SIG-M5 (cell line): Measurements from ENCODE around the gene TMEM100.

Experiments used
- DNase-seq: peaks from one replicate; lab custom pipeline; 2025; lab: John Stamatoyannopoulos, UW

Gene TMEM100

DNA sequence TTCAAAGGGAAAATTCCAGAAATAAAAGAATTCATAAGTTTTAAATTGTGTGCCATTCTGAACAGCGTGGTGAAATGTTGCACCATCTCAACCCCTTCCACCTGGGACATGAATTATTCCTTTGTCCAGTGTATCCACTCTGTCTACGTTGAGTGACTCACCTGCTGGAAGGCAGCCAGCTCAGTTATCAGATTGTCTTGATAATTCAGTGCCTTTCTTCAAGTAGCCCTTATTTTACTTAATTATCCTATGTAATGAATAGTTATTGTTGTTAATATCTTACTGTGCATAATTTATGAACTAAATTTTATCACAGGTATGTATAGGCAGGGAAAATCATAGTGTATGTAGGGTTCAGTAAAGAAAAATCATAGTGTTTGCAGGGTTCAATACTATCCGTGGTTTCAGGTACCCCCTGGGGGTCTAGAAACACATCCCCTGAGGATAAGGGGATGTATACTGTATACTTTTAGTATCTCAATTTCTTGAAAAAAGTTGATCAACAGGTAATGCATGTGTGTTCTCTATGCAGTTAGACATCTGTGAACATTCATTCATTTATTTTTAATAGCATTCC is 20.5 kb upstream of the TMEM100 start:
- DNase-seq: no peak

DNA sequence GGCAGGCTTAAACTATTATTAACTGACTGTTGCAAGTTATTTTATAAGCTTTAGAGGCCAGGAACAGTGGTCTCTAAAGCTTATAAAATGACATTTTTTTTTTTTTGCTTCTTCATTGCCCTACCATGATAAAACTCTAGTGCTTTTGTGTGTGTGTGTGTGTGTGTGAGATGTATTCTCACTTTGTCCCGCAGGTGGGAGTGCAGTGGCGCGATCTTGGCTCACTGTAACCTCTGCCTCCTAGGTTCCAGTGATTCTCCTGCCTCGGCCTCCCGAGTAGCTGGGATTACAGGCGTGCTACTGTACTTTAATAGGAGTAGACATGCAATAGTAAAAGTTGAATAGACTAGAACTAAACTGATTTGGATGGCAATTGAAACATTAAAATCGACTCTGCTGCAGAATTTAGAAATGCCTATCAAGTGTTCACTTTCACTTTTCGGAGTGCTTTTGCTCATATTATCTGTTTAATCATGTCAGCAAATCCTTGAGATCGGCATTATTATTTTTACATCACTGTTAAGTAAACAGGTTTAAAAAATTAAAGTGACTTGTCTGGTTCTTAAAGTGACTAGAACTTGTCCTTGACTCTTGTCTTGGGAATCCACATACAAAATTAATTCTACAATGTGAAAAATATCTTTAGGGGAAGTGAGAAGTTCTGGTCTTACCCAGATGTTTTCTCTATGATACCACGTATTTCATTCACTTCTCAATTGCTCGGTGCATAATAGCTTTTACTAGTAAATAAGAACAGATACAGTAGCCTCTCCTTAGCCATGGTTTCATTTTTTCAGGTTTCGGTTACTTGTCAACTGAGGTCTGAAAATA is 19.8 kb upstream of the TMEM100 start:
- no peak for DNase-seq

GRCh38 chr17:55741356-55741700 is 18.7 kb upstream of the TMEM100 start:
- DNase-seq: no peak

GRCh38 chr17:55740511-55741355 is 18.1 kb upstream of the TMEM100 start:
- no peak for DNase-seq

GRCh38 chr17:55737976-55738501 is 15.4 kb upstream of the TMEM100 start:
- no peak for DNase-seq

DNA sequence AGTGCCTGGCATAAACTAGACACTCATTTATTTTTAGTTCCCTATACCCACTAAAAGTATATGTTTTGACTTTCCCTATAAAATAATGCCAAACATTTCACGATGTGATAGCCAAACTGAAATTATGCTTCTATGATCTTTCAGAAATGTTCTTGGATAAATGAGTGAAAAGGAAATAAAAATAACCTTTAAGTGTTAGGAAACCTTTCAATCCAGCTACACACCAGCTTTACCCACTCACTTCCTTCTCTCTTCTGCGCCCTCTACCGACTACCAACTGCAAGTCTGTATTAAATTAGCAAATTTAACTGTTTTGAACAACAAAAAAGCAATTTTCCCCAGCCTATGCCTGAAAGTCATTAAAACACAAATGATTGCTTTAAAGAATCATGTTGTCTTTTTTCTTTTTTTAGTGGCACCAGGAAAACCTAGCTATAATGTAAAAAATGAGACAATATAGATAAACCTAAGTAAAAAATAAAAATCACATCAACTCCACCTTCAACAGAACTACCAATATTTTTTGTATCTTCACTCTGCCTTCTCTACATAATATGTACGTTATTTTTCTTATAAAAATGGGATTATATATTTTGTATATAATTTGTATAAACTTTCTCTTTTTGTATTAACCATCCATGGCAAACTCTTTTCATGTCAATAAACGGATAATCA is 13.2 kb upstream of the TMEM100 start:
- DNase-seq: no peak

- DNase-seq: no peak
Measured at GRCh38 chr17:55734128-55734781, 11.6 kb upstream of the TMEM100 start.

DNA sequence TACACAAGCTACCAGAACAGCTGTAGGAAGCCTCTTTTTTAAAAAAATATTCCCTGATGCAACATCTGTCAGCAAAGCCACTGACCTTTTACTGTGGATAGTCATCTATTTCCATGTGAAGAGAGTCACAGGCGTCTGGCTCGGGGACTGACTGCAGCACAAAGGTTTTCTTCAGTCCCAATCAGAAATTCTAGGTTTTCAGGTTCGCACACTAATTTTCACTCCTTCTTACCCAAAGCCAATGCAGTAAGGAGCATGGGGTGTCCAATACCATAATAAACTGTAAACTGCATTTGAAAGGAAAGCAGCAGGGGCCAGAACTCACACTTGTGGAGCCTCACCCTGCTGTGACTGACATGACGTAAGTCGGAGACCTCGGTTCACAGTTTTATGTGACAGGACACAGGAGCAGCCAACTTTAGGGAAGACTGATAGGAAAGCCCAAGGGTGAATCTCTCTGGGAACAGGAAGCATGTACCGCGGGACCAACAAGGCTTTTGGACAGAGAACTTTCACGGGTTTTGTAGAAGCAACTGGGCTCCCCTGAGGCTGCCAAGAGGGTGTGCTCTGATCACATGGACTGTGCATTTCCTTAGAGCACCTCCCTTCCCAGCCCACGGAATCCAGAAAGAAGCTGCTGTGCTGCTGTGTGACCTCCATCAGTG is 9.1 kb upstream of the TMEM100 start:
- DNase-seq: no peak

GRCh38 chr17:55730808-55731207 is 8.1 kb upstream of the TMEM100 start:
- DNase-seq: no peak

DNA sequence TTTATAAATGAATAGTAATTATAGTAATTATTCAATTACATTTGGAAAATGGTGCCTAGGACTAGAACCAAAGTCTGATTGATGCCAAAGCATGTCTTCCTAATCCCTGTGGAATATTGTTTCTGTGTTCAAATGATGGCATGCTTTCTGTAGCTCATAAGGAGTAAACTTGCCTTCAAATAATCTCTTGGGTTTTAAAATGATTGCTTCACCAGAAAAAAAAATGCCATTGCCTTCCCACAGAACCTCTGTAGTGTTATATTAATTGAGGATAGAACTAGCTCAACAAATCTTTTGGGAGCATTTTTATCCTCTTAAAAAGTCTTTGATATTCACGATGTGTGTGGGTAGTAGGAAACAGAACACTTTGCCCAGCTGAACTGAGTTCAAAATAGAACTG is 7.7 kb upstream of the TMEM100 start:
- DNase-seq: no peak

GRCh38 chr17:55729484-55729883 is 6.8 kb upstream of the TMEM100 start:
- DNase-seq: no peak

DNA sequence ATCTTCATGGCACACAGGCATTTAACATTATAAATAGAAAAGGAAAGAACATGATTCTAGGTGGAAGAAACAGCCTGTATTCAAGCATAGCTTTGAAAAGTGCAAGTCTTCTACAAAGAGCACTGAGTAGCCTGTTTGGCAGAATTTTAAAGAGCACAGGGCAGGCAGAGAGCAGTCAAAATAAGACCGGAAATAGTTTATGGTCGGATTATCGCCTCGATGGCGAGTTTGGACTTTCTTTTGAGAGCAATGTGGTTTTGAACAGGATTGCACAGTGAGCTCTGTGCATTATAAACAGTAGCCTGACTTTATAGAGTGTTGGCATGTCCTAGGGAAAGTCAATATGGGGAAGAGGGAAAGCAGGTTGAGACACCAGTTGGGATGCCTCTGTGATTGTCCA is 6.2 kb upstream of the TMEM100 start:
- DNase-seq: no peak

- DNase-seq: no peak
Measured at GRCh38 chr17:55728361-55728760, 5.7 kb upstream of the TMEM100 start.

DNA sequence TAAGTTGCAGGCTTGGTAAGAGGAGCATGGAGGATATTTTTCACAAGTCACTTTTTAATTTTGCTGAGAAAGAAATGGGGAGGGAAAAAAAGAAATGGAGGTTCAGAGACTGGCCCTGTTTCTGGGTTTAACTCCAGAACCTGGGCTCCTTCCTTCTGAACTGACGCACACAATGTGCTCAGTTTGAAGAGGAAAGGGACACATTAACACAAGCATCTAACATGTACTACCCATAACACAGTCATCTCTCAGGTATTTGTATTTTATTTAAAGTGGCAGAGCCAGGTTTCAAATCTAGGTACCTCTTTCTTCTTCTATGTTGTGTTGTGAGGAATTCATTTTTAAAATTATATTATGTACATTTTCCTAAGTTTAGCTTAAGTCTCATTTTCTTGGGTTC is 5.3 kb upstream of the TMEM100 start:
- no peak for DNase-seq

DNA sequence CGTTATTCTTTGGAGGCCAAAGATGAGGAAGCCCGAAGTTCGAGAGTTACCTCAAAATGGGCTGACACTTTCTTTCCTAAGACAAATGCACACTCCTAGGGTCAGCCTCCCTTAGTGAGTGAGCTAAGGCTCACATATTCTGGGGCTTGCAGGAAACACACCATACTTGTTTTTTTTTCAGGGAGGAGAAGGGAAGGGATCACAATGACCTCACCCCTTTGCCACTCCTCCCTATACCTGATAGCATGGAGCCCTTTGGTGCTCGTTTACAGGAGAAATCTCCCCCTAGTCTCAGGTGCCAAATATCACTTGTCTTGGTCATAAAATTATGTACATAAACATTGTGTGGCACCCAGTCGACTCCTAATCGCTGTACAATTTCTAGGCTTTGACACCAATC is 4.6 kb upstream of the TMEM100 start:
- no peak for DNase-seq

DNA sequence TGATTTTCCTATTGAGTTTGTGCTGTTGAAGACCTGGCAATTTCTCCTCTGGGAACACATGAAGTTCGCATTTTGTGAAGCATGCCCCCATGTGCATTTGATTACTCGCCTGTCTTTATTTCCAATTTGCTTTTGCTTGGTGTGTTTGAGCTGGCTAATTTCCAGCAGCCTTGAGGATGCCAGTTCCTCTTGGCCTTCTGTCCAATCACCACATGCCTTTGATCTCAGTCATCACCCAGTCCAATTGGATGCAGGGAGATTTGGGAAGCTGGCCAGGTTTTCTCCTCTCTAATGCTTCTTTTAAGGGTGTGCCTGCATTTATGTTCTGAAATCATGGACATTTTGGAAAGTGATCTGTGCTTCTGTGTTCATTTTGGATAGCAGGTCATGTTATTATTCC is 3.8 kb upstream of the TMEM100 start:
- no peak for DNase-seq

- DNase-seq: no peak
Measured at GRCh38 chr17:55723488-55723848, 804 bp upstream of the TMEM100 start.

GRCh38 chr17:55722016-55722736 is 488 bp downstream of the TMEM100 start:
- DNase-seq: no peak

DNA sequence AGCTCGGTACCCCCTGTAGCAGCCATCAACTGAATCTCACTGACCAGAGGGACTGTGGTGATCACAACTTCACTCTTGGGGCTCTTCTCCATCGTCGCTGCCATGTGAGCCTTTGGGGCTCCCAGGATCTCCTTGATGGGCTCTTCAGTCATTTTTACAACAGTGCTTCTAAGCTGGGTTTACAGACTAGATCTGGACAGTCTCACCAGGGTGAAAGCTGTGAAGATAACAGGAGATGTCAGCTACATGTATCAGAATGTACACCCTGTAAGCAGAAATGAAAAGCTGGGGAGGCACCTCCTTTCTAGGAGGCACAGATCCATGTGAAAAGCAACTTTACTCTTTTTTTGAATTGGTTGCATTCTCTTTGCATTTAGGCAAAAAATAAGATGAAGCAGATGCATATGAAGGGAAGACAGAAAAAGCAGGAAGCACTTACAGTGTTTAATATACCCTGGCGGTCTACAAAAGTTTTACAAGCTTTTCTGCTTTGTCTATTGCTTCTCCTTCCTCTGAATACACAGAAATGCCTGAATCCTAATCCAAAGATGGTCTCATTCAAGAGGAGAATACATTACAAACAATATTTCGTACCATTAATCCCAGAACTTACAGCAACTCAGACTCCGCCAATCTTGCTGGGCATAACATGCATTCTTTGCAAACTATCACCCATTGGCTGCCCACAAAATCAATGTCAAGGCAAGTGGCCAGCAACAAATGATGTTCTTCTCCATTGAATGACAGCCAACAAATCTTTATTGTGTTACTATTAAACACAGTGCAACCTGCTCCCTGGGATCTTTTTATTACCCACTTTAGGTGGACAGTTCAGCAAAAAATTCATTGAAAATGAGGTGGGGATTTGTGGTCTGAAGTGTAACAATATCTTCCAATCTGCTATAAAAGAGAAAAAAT is 1.5 kb downstream of the TMEM100 start:
- no peak for DNase-seq
